GM19025 (cell line): ENCODE results near the gene DNAJC6.

Source experiments
- ATAC-seq: cut with Tn5 transposase; IDR thresholded peaks from one replicate; pipeline ENCODE4 v1.9.1; 2021; ENCODE audit warnings: mild to moderate bottlenecking, low read depth, moderate library complexity; ENCODE audit not compliant: unreplicated experiment

The DNAJC6 gene

GRCh38 chr1:65398083-65398482 lies 88.7 kb downstream of the DNAJC6 start:
- ATAC-seq = no peak

GRCh38 chr1:65399003-65399402 lies 89.7 kb downstream of the DNAJC6 start:
- ATAC-seq = no peak

- no peak for ATAC-seq
Measured at GRCh38 chr1:65401612-65402011, 92.3 kb downstream of the DNAJC6 start.

- no peak for ATAC-seq
Measured at GRCh38 chr1:65404941-65405340, 95.6 kb downstream of the DNAJC6 start.

GRCh38 chr1:65407877-65408276 lies 98.5 kb downstream of the DNAJC6 start:
- ATAC-seq = no peak

- ATAC-seq = no peak
Measured at GRCh38 chr1:65409314-65409713, 100.0 kb downstream of the DNAJC6 start.

GRCh38 chr1:65409816-65410326 lies 100.5 kb downstream of the DNAJC6 start:
- no peak for ATAC-seq

- no peak for ATAC-seq
Measured at GRCh38 chr1:65412256-65412983, 103.1 kb downstream of the DNAJC6 start.

- ATAC-seq = no peak
Measured at GRCh38 chr1:65412984-65413375, 103.6 kb downstream of the DNAJC6 start.

- no peak for ATAC-seq
Measured at GRCh38 chr1:65414538-65414937, 105.2 kb downstream of the DNAJC6 start.

- ATAC-seq = no peak
Measured at GRCh38 chr1:65416767-65417166, 107.4 kb downstream of the DNAJC6 start.

- no peak for ATAC-seq
Measured at GRCh38 chr1:65417729-65418128, 108.4 kb downstream of the DNAJC6 start.

- ATAC-seq = no peak
Measured at GRCh38 chr1:65418522-65419185, 109.3 kb downstream of the DNAJC6 start.

- peak; percentile 90 for ATAC-seq
Measured at GRCh38 chr1:65419681-65420589, 110.6 kb downstream of the DNAJC6 start.

GRCh38 chr1:65420590-65421350 lies 111.4 kb downstream of the DNAJC6 start, which contains the start of the genes LEPR and LEPROT:
Gene LEPR, plus strand, starts transcription at chr1:65420668. Its CDS starts 144,898 bp downstream, at chr1:65565566.
Gene LEPROT, plus strand, starts transcription at chr1:65420668. Its CDS starts 57 bp downstream, at chr1:65420725.
- peak; percentile 55 for ATAC-seq

- ATAC-seq = no peak
Measured at GRCh38 chr1:65421351-65422025, 112.1 kb downstream of the DNAJC6 start.

- no peak for ATAC-seq
Measured at GRCh38 chr1:65422241-65423203, 113.2 kb downstream of the DNAJC6 start.

- ATAC-seq = no peak
Measured at GRCh38 chr1:65423884-65424572, 114.7 kb downstream of the DNAJC6 start.
